ENCODE results near the gene TAF6L. TPM values are rescaled to one million over a fixed set of nuclear protein-coding genes. Genes with fewer than 3 reads are reported as not detected.
A peak's percentile ranks its signal among the peaks of the same experiment; 100 is the strongest.

The TAF6L gene
- total and polyA plus RNA-seq, 9 of the 15 experiments (the other 6 are each of a cell fraction or from before 2014, with no cell fraction given) = 0.04 to 45.5 (median 20.8) TPM

- TF ChIP-seq MBD2 (IDR thresholded peaks at IDR 0.05; ENCODE audit: borderline replicate concordance, low read depth) (peak; percentile 63; the same call in 1 of the 2 replicates), ZBTB12 (CRISPR knock-in tag; IDR thresholded peaks at IDR 0.05) (no peak), POLR2A (conservative IDR thresholded peaks at IDR 0.05) (peak; percentile 96), MEF2A (IDR thresholded peaks at IDR 0.05; ENCODE audit: control insufficient read depth, low read depth, low read length) (no peak), JUN (IDR thresholded peaks at IDR 0.05; ENCODE audit: borderline replicate concordance, low read depth, low read length) (no peak), JUN (CRISPR knock-in tag; IDR thresholded peaks at IDR 0.05; ENCODE audit: borderline replicate concordance) (peak; percentile 76; the same call in 1 of the 2 replicates), ZBTB8A (IDR thresholded peaks at IDR 0.05; ENCODE audit: partially characterized antibody) (no peak), ZNF830 (CRISPR knock-in tag; IDR thresholded peaks at IDR 0.05) (0 out of 2 replicates have a peak, but pooled peaks have one; percentile 70), TSHZ1 (CRISPR knock-in tag; IDR thresholded peaks at IDR 0.05) (no peak), TFAP4 (CRISPR knock-in tag; IDR thresholded peaks at IDR 0.05; ENCODE audit: borderline replicate concordance) (peak; percentile 78; the same call in 1 of the 2 replicates), RERE (CRISPR knock-in tag; IDR thresholded peaks at IDR 0.05; ENCODE audit: borderline replicate concordance) (no peak), ZNF511 (CRISPR knock-in tag; IDR thresholded peaks at IDR 0.05) (peak; percentile 91), ZNF41 (CRISPR knock-in tag; conservative IDR thresholded peaks at IDR 0.05) (no peak)
These were observed 20.5 kb downstream of the TAF6L start, which contains the start of gene TMEM223 (continued) for GRCh38 chr11:62791501-62792201.
